ENCODE data around the gene MTA3.
"Not testable (repeated sequence)": the region's sequence is repeated elsewhere in the genome, so short reads cannot be mapped to it uniquely, and the experiment has no call there.

The MTA3 gene

GRCh38 chr2:42568401-42569115, at the start of gene MTA3:
Gene MTA3 (plus strand): TSS chr2:42568632. CDS start chr2:42568746, 114 bp downstream.
- peak; percentile 67 for DNase-seq

- no peak for DNase-seq
Observed at GRCh38 chr2:42519624-42520023, 48.8 kb upstream of the MTA3 start.

GRCh38 chr2:42522035-42522434, 46.4 kb upstream of the MTA3 start:
- no peak for DNase-seq

- DNase-seq = no peak
Observed at GRCh38 chr2:42523341-42523740, 45.1 kb upstream of the MTA3 start.

- no peak for DNase-seq
Observed at GRCh38 chr2:42532397-42532796, 36.0 kb upstream of the MTA3 start.

- no peak for DNase-seq
Observed at GRCh38 chr2:42537493-42537892, 30.9 kb upstream of the MTA3 start.

GRCh38 chr2:42542871-42543270, 25.6 kb upstream of the MTA3 start:
- DNase-seq = no peak

- DNase-seq = no peak
Observed at GRCh38 chr2:42545023-42545721, 23.3 kb upstream of the MTA3 start.

- DNase-seq = no peak
Observed at GRCh38 chr2:42545841-42546390, 22.5 kb upstream of the MTA3 start.

- peak; percentile 52 for DNase-seq
Observed at GRCh38 chr2:42547014-42547413, 21.4 kb upstream of the MTA3 start.

GRCh38 chr2:42547446-42548295, 20.8 kb upstream of the MTA3 start:
- no peak for DNase-seq

- no peak for DNase-seq
Observed at GRCh38 chr2:42550870-42551269, 17.6 kb upstream of the MTA3 start.

GRCh38 chr2:42554392-42554791, 14.0 kb upstream of the MTA3 start:
- DNase-seq = no peak

- no peak for DNase-seq
Observed at GRCh38 chr2:42556315-42556890, 12.0 kb upstream of the MTA3 start.

GRCh38 chr2:42557306-42557705, 11.1 kb upstream of the MTA3 start:
- DNase-seq = no peak

GRCh38 chr2:42558827-42559226, 9.6 kb upstream of the MTA3 start:
- peak; percentile 27 for DNase-seq

GRCh38 chr2:42560133-42560532, 8.3 kb upstream of the MTA3 start:
- not testable (repeated sequence) for DNase-seq

GRCh38 chr2:42560899-42561298, 7.5 kb upstream of the MTA3 start:
- no peak for DNase-seq

GRCh38 chr2:42562474-42563144, 5.8 kb upstream of the MTA3 start:
- DNase-seq = no peak

- DNase-seq = no peak
Observed at GRCh38 chr2:42566025-42566424, 2.4 kb upstream of the MTA3 start.

GRCh38 chr2:42566837-42567321, 1.6 kb upstream of the MTA3 start:
- DNase-seq = no peak

- DNase-seq = no peak
Observed at GRCh38 chr2:42567364-42567763, 1.1 kb upstream of the MTA3 start.

Data from hematopoietic multipotent progenitor cell treated with erythropoietin and hydrocortisone succinate and interleukin-3 and kit ligand, for 4 days (in vitro differentiated cells).